GM13976 (cell line): ENCODE measurements around the gene STK25.
"Not testable (repeated sequence)": the region's sequence is repeated elsewhere in the genome, so short reads cannot be mapped to it uniquely, and the experiment has no call there.

Source experiments
- DNase-seq: peaks from one replicate; pipeline ENCODE4 v3.0.0; 2012; ENCODE audit warnings: low spot score
- CTCF ChIP-seq: IDR thresholded peaks from 2 replicates; pipeline ENCODE4 v1.5.1; 2012; ENCODE audit warnings: borderline replicate concordance, mild to moderate bottlenecking; ENCODE audit not compliant: insufficient read depth; ENCODE audit errors: extremely low read depth, missing control alignments, control extremely low read depth
- in situ Hi-C: fragments of 300-500 bp; cut with MboI; formaldehyde crosslinking; loops from one replicate; pipeline ENCODE4 v1.12.0; 2022; ENCODE audit warnings: low sequenced_read_pairs, mixed read lengths, inconsistent platforms; ENCODE audit not compliant: unreplicated experiment

STK25 gene

DNA sequence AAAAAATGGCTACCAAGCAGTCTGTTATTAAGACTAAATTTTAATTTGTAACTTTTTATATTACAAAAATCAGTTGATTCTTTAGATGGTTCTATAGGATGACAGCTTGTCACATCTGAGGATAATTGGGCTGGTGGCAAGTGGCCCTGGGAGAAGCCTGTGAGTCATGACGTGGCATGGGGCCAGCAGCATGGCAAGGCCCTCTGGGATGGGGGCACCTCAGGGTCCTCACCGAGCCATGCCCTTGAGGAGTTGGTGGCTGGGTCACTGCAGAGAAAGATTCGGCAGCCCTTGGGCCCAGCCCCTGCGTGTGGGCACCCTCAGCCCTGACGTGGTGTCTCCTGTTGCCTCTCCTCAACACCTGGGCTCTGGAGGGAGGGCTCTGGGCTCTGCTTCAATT, 49.7 kb downstream of the STK25 start:
- DNase-seq = no peak
- in situ Hi-C loops = no loop called here
- no peak for TF ChIP-seq CTCF

- in situ Hi-C loops = no loop called here
- no peak for TF ChIP-seq CTCF
- DNase-seq = no peak
These were observed 51.8 kb downstream of the STK25 start for GRCh38 chr2:241456546-241456945.

- in situ Hi-C loops = no loop called here
- DNase-seq = no peak
- no peak for TF ChIP-seq CTCF
These were observed 53.4 kb downstream of the STK25 start for GRCh38 chr2:241454837-241455485.

GRCh38 chr2:241453919-241454318, 54.5 kb downstream of the STK25 start:
- DNase-seq, in situ Hi-C loops: not testable (repeated sequence)

GRCh38 chr2:241451840-241452506, 56.4 kb downstream of the STK25 start:
- in situ Hi-C loops = no loop called here
- no peak for DNase-seq
- no peak for TF ChIP-seq CTCF

GRCh38 chr2:241450092-241450491, 58.3 kb downstream of the STK25 start:
- in situ Hi-C loops, DNase-seq: not testable (repeated sequence)

DNA sequence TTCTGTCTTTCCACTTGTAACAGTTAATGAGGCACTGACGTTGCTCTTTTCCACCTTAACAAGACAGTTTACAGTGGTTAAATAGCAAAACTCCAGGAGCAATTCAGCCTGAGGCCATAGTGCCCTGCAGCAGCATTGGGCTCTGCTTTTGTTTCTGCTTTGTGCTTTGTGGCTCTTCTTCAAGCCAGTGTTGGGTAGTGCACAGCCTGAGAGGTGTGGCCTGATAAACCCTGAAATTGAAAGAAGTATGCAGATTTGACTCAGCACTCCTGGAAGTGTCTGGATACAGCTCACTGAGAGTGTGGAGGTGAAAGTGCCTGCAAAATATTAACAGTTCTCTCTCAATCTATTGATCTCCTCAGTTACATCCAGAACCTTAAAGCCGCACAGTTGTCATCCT, 63.0 kb downstream of the STK25 start:
- DNase-seq = peak; percentile 13
- in situ Hi-C loops = no loop called here
- no peak for TF ChIP-seq CTCF
